ENCODE data around the gene SOX5. TPM values are rescaled to one million over a fixed set of nuclear protein-coding genes. Genes with fewer than 3 reads are reported as not detected.

The SOX5 gene
- total and polyA plus RNA-seq, 2 of the 8 experiments (the other 6 are each of a cell fraction or from before 2014, with no cell fraction given), result 2.2 to 2.6 TPM

GRCh38 chr12:23502259-23502658, 447.2 kb downstream of the SOX5 start:
- H3K4me3 ChIP-seq (ENCODE audit: extremely low read depth in 1 of 4, insufficient read depth in 2 of 4, low read depth in 3 of 4, low read length in 4 of 4), result no peak overlapping the region
- ChIA-PET CTCF (ENCODE audit: partially characterized antibody) (interaction anchor here (1.6 kb wide), 1 partner anchor 53 kb away, joined by 4 read pairs; no protein-coding TSS in a partner anchor), POLR2A (ENCODE audit: partially characterized antibody) (no interaction called here)
- H3K4me2 ChIP-seq (ENCODE audit: insufficient read depth in 1 of 2, low read depth in 2 of 2, low read length in 2 of 2), result no peak overlapping the region
- FAIRE-seq (no peak), DNase-seq (ENCODE audit: low read depth in 1 of 2, low spot score in 2 of 2) (no peak)
- no peak overlapping the region for H4K8ac ChIP-seq (ENCODE audit: extremely low read depth, insufficient read depth, low read length)
- 88% methylated on average over 3 of the region's 3 CpGs; no CpG with 5 or more reads in 1 of the 2 experiments for WGBS, 2 experiments (ENCODE audit: extremely low coverage in 1 of 2, insufficient coverage in 1 of 2, insufficient read length in 1 of 2, insufficient replicate concordance in 2 of 2, low coverage in 1 of 2, low lambda C conversion rate in 2 of 2, missing lambda C conversion rate in 1 of 2)
- H3K79me1 ChIP-seq (ENCODE audit: low read depth, low read length), result no peaks in the 10 kb centered on the region
- no peaks in the 10 kb centered on the region for H3K79me2 ChIP-seq (ENCODE audit: control insufficient read depth in 1 of 2, insufficient read depth in 2 of 2, low read length in 2 of 2)
- H3K4ac ChIP-seq (replicated peaks; ENCODE audit: insufficient read length, low read depth, low read length), result no peak overlapping the region
- H3K27me3 ChIP-seq (replicated peaks in 1 of 4; ENCODE audit: control insufficient read depth in 3 of 4, extremely low read depth in 1 of 4, insufficient read depth in 3 of 4, low read length in 3 of 4), result no peaks in the 10 kb centered on the region
- no peak overlapping the region for H2BK120ac ChIP-seq (replicated peaks; ENCODE audit: low read depth, low read length)
- no peak overlapping the region for H2BK15ac ChIP-seq (ENCODE audit: low read length)
- no peak overlapping the region for H3K9ac ChIP-seq (replicated peaks in 1 of 4; ENCODE audit: extremely low read depth in 1 of 4, low read depth in 3 of 4, low read length in 3 of 4)
- no peak overlapping the region for H4K5ac ChIP-seq (ENCODE audit: insufficient read length, low read depth, low read length)
- H3K27ac ChIP-seq (ENCODE audit: low read depth, low read length), result no peak overlapping the region
- H2BK12ac ChIP-seq (ENCODE audit: low read depth, low read length), result no peak overlapping the region
- no peak overlapping the region for H2AK5ac ChIP-seq (ENCODE audit: low read depth, low read length)
- H3K9me3 ChIP-seq (ENCODE audit: insufficient read depth in 2 of 2, low read depth in 1 of 2, low read length in 1 of 2), result no peaks in the 10 kb centered on the region
- no peak overlapping the region for H2AFZ ChIP-seq (ENCODE audit: low read length)
- no peak overlapping the region for H3K18ac ChIP-seq (ENCODE audit: extremely low read depth, low read length)
- H3K14ac ChIP-seq (ENCODE audit: insufficient read length), result no peak overlapping the region
- no peaks in the 10 kb centered on the region for H3K36me3 ChIP-seq (ENCODE audit: control insufficient read depth in 2 of 4, insufficient read depth in 4 of 4, low read length in 3 of 4)
- no peak overlapping the region for H4K91ac ChIP-seq (replicated peaks; ENCODE audit: insufficient read length, low read length)
- no peak overlapping the region for H3K56ac ChIP-seq (replicated peaks; ENCODE audit: insufficient read length, low read depth, low read length)
- H3K23me2 ChIP-seq (ENCODE audit: low read depth, low read length), result no peaks in the 10 kb centered on the region
- no peaks in the 10 kb centered on the region for H4K20me1 ChIP-seq (replicated peaks in 1 of 2; ENCODE audit: control insufficient read depth in 1 of 2, insufficient read depth in 2 of 2, low read length in 2 of 2)
- peaks cover 0 to 3% (median 0%) of the 10 kb centered on the region in 4 experiments; a peak in 2 of 7 replicates for H3K4me1 ChIP-seq (replicated peaks in 1 of 4; ENCODE audit: control insufficient read depth in 3 of 4, insufficient read depth in 4 of 4, low read length in 3 of 4)
- no peak for TF ChIP-seq CBX5 (IDR thresholded peaks at IDR 0.05; ENCODE audit: low read depth, low read length)
- no peak for TF ChIP-seq RFX5 (IDR thresholded peaks at IDR 0.05; ENCODE audit: borderline replicate concordance, low read depth, low read length)
- TF ChIP-seq TCF12 (IDR thresholded peaks at IDR 0.05; ENCODE audit: low read depth, low read length), result no peak
- TF ChIP-seq SUZ12 (IDR thresholded peaks at IDR 0.05; ENCODE audit: low read length), result no peak
- TF ChIP-seq FOSL1 (IDR thresholded peaks at IDR 0.05; ENCODE audit: insufficient read depth, low read depth, low read length), result no peak
- no peak for TF ChIP-seq SP1 (IDR thresholded peaks at IDR 0.05; ENCODE audit: low read depth, low read length)
- no peak for TF ChIP-seq JUND (IDR thresholded peaks at IDR 0.05; ENCODE audit: low read length)
- no peak for TF ChIP-seq EZH2 (IDR thresholded peaks at IDR 0.05; ENCODE audit: low read depth, low read length, severe bottlenecking)
- TF ChIP-seq GTF2F1 (IDR thresholded peaks at IDR 0.05; ENCODE audit: borderline replicate concordance, low read depth, low read length), result no peak
- TF ChIP-seq SIRT6 (IDR thresholded peaks at IDR 0.05; ENCODE audit: low read length), result no peak
- no peak overlapping the region for H2BK20ac ChIP-seq (ENCODE audit: low read length)
- no peak overlapping the region for H3K23ac ChIP-seq (ENCODE audit: insufficient read length)
- no peak overlapping the region for H2BK5ac ChIP-seq (ENCODE audit: low read depth, low read length)
